Measurements from ENCODE around the gene FADS2. TPM values are rescaled to one million over a fixed set of nuclear protein-coding genes. Genes with fewer than 3 reads are reported as not detected.
A peak's percentile ranks its signal among the peaks of the same experiment; 100 is the strongest.

Gene FADS2
- total and polyA plus RNA-seq, 2 of the 13 experiments (the other 11 are each of a cell fraction or from before 2014, with no cell fraction given), result 90.1 to 124 TPM

DNA sequence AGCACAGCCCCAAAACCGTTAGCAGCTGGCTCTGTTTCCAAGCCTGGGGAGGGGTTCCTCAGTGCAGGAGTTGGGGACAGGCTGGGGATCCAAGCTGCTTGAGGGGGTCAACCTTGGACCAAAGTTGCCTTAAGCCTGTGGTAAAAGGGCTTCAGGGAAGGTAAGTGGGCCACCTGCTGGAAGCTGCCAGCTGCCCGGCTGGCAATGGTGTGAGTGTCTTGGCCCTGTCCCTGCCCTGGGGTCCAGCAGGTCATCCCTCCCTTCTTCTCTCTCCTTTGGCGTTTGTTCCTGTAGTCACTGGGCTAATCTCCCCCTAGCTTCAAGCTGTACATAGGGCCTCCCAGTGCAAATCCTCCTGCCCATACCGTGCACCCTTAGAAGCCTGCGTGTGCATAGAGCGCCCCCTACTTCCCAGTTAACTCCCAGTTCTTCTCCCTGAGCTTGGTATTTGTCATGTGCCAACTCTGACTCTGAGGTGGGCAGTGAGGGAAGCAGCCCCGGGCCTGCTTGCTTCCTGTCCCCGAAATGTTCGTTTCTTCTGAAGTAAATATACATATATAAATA lies 40.1 kb upstream of the FADS2 start (continued):
- TF ChIP-seq, protein P1, sequence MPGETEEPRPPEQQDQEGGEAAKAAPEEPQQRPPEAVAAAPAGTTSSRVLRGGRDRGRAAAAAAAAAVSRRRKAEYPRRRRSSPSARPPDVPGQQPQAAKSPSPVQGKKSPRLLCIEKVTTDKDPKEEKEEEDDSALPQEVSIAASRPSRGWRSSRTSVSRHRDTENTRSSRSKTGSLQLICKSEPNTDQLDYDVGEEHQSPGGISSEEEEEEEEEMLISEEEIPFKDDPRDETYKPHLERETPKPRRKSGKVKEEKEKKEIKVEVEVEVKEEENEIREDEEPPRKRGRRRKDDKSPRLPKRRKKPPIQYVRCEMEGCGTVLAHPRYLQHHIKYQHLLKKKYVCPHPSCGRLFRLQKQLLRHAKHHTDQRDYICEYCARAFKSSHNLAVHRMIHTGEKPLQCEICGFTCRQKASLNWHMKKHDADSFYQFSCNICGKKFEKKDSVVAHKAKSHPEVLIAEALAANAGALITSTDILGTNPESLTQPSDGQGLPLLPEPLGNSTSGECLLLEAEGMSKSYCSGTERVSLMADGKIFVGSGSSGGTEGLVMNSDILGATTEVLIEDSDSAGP (CRISPR knock-in tag; IDR thresholded peaks at IDR 0.05; ENCODE audit: borderline replicate concordance), result peak; percentile 36; the same call in 1 of the 2 replicates
- TF ChIP-seq PPARG (CRISPR knock-in tag; conservative IDR thresholded peaks at IDR 0.05) (0 out of 2 replicates have a peak, but pooled peaks have one; percentile 36), RFX1 (IDR thresholded peaks at IDR 0.05) (no peak), TCF7L2 (IDR thresholded peaks at IDR 0.05; ENCODE audit: low read depth, low read length) (no peak), TBP (CRISPR knock-in tag; IDR thresholded peaks at IDR 0.05) (no peak), TOE1 (CRISPR knock-in tag; IDR thresholded peaks at IDR 0.05) (no peak), ELF4 (CRISPR knock-in tag; IDR thresholded peaks at IDR 0.05; ENCODE audit: borderline replicate concordance) (no peak), ZNF572 (CRISPR knock-in tag; IDR thresholded peaks at IDR 0.05) (no peak), ZBTB7A (CRISPR knock-in tag; IDR thresholded peaks at IDR 0.05) (0 out of 2 replicates have a peak, but pooled peaks have one; percentile 35), ZNF781 (CRISPR knock-in tag; IDR thresholded peaks at IDR 0.05; ENCODE audit: borderline replicate concordance, not compliant biosample characterization) (no peak), HOXA5 (CRISPR knock-in tag; IDR thresholded peaks at IDR 0.05) (no peak; the same call in 1 of the 2 replicates), ZFP41 (CRISPR knock-in tag; IDR thresholded peaks at IDR 0.05; ENCODE audit: borderline replicate concordance) (no peak), PITX1 (CRISPR knock-in tag; IDR thresholded peaks at IDR 0.05) (peak; percentile 41; the same call in 1 of the 2 replicates), ZNF143 (CRISPR knock-in tag; IDR thresholded peaks at IDR 0.05) (0 out of 2 replicates have a peak, but pooled peaks have one; percentile 17), SMAD1 (CRISPR knock-in tag; IDR thresholded peaks at IDR 0.05; ENCODE audit: borderline replicate concordance, low read depth) (no peak), STAT5B (CRISPR knock-in tag; IDR thresholded peaks at IDR 0.05) (no peak), AGO2 (optimal IDR thresholded peaks at IDR 0.05; ENCODE audit: low read depth, low read length) (peak; percentile 81), FOXC1 (CRISPR knock-in tag; IDR thresholded peaks at IDR 0.05; ENCODE audit: borderline replicate concordance) (no peak), HHEX (CRISPR knock-in tag; IDR thresholded peaks at IDR 0.05) (no peak), KDM4B (CRISPR knock-in tag; IDR thresholded peaks at IDR 0.05) (no peak), MTA1 (CRISPR knock-in tag; IDR thresholded peaks at IDR 0.05; ENCODE audit: borderline replicate concordance) (no peak)
- TF ChIP-seq, protein P2, sequence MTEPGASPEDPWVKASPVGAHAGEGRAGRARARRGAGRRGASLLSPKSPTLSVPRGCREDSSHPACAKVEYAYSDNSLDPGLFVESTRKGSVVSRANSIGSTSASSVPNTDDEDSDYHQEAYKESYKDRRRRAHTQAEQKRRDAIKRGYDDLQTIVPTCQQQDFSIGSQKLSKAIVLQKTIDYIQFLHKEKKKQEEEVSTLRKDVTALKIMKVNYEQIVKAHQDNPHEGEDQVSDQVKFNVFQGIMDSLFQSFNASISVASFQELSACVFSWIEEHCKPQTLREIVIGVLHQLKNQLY (CRISPR knock-in tag; IDR thresholded peaks at IDR 0.05), result no peak
- TF ChIP-seq, protein P3, sequence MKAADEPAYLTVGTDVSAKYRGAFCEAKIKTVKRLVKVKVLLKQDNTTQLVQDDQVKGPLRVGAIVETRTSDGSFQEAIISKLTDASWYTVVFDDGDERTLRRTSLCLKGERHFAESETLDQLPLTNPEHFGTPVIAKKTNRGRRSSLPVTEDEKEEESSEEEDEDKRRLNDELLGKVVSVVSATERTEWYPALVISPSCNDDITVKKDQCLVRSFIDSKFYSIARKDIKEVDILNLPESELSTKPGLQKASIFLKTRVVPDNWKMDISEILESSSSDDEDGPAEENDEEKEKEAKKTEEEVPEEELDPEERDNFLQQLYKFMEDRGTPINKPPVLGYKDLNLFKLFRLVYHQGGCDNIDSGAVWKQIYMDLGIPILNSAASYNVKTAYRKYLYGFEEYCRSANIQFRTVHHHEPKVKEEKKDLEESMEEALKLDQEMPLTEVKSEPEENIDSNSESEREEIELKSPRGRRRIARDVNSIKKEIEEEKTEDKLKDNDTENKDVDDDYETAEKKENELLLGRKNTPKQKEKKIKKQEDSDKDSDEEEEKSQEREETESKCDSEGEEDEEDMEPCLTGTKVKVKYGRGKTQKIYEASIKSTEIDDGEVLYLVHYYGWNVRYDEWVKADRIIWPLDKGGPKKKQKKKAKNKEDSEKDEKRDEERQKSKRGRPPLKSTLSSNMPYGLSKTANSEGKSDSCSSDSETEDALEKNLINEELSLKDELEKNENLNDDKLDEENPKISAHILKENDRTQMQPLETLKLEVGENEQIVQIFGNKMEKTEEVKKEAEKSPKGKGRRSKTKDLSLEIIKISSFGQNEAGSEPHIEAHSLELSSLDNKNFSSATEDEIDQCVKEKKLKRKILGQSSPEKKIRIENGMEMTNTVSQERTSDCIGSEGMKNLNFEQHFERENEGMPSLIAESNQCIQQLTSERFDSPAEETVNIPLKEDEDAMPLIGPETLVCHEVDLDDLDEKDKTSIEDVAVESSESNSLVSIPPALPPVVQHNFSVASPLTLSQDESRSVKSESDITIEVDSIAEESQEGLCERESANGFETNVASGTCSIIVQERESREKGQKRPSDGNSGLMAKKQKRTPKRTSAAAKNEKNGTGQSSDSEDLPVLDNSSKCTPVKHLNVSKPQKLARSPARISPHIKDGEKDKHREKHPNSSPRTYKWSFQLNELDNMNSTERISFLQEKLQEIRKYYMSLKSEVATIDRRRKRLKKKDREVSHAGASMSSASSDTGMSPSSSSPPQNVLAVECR (CRISPR knock-in tag; IDR thresholded peaks at IDR 0.05; ENCODE audit: borderline replicate concordance), result 0 out of 2 replicates have a peak, but pooled peaks have one; percentile 26

Data from HepG2 (cell line).